ENCODE measurements around the gene GAL3ST2.

- no peak for TF ChIP-seq POLR2AphosphoS5 (IDR thresholded peaks at IDR 0.05; ENCODE audit: borderline replicate concordance, low read depth, low read length)
- no peak for TF ChIP-seq EZH2 (IDR thresholded peaks at IDR 0.05)
- no peak for TF ChIP-seq FOXP2 (optimal IDR thresholded peaks at IDR 0.05; ENCODE audit: control extremely low read depth, extremely low read length, insufficient read depth)
Observed at GRCh38 chr2:241833101-241833663, 56.6 kb downstream of the GAL3ST2 start.

All from SK-N-MC (cell line).